ENCODE measurements around the gene GABRA4.
A peak's percentile ranks its signal among the peaks of the same experiment; 100 is the strongest.

GABRA4 gene

DNA sequence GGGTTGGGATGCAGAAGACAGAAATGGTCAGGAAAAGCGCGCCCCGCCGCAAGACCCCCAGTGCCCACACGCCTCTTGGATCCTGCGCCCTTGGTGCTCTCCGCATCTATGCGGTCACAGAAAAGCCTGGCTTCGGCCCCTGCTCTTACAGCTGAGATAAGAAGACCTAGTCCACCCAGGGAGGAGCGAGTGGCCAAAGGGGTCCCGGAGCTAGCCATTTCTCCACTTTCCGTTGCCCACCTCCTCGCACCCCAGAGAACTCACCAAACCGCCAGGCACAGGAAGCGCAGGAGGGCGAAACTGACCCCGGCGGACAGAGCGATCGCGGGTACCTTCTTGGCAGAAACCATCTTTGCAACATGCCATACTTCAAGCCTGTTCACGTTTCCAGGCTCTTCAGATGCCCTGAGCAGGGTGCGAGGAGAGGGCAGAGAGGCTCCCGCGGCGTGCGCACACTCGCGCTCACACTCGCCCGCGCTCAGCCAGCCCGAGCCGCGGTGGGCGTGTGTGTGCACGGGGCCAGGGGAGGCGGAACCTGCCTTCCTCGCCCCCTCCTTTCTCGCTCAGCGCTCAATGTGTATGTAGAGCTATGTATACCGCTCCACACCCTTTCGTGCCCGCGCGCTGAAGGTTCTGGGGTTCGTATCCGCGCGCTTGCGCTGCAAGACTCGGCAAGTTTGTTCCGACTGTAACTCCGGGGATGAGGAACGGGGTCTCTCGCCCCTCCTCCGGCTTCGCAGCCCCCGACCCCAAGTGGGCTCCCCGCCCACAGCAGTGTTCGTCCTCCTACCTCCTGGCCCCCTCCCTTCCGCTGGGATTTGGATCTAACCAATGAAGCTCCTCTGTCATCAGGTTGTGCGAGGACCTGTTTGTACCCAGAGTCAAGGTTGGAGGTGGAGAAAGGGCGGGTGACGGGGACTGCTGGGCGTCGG lies at the start of gene GABRA4:
GABRA4 (minus strand) TSS at position 507 of the 932 bp plus-strand sequence; CDS start at position 350, 157 bp downstream.
- no peak for DNase-seq

DNA sequence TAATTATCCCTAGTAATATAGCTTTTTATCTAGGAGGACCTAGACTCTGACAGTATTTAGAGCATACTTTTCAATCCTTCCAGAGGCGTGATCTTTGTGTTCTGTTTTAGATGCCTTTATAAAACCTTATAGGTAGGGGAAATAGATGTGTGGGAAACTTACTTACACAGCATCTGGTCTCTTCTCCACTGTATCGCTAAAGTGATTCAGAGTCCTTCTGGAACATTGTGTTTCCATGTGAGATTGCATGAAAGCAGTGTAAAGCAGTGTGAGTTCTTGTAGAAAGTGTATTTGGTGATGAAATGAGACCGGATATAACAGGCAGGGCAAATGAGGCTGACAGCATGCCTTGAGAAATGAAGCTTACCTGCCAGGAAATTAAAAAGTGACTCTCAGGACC lies 47.4 kb upstream of the GABRA4 start:
- no peak for DNase-seq

DNA sequence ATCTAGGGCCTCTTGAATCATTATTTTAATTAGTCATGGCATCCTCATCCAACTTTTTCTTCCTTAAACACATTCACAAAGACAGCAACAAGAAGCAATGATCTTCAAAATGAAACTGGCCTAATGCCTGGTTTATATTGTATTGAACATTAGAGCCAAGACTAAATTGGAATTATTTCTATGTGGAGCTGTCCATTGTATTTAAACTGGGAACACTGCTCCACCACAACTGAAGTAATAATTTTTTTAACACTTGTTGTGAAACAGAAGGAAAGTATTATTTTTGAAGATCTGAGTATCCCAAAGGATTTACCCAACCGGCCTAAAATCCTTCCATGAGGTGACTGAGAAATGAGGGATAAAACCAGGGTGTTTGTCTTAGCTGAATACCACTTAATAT lies 44.9 kb upstream of the GABRA4 start:
- DNase-seq, result no peak

DNA sequence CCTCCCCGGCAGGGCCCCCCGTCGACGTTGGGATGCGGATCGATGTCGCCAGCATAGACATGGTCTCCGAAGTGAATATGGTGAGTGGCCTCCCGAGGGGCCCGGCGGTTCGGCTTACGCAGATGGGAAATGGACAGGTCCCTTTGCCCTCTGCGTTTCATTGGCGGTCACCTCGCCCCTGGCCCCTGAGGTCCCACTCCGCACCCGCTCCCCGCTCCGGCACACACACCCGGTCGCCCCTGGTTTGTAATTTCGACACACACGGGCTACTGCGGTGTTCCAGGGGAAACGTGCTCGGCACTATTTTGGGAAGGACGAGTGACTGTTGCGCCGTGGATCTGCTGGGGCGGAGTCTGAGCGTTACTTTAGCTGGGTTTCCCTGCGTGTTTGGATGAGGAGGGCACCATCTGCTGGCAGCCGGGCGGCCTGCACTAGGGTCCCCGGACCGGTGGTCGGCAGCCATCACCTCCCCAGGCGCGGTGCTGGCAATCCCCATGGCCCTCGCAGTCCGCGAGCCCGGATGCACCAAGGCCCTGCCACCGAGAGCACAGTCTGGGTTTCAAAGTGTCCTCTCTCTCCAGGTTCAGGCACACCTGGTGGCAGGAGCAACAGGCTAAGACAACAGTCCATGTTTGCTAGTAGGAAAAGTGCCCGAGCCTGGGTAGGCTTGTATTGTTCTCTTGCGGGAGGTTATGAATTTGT lies 39.2 kb upstream of the GABRA4 start:
- DNase-seq, result peak; percentile 32

GRCh38 chr4:47031751-47032404 lies 38.5 kb upstream of the GABRA4 start:
- DNase-seq, result no peak

- peak; percentile 28 for DNase-seq
Measured at GRCh38 chr4:47031011-47031678, 37.8 kb upstream of the GABRA4 start, which contains the start of gene GABRB1. Gene GABRB1 (plus strand): TSS chr4:47031567.

GRCh38 chr4:47017494-47017893 lies 24.1 kb upstream of the GABRA4 start:
- peak; percentile 10 for DNase-seq

- DNase-seq, result no peak
Measured at GRCh38 chr4:47017081-47017480, 23.7 kb upstream of the GABRA4 start.

- no peak for DNase-seq
Measured at GRCh38 chr4:47013373-47013772, 20.0 kb upstream of the GABRA4 start.

GRCh38 chr4:47012676-47013075 lies 19.3 kb upstream of the GABRA4 start:
- no peak for DNase-seq

DNA sequence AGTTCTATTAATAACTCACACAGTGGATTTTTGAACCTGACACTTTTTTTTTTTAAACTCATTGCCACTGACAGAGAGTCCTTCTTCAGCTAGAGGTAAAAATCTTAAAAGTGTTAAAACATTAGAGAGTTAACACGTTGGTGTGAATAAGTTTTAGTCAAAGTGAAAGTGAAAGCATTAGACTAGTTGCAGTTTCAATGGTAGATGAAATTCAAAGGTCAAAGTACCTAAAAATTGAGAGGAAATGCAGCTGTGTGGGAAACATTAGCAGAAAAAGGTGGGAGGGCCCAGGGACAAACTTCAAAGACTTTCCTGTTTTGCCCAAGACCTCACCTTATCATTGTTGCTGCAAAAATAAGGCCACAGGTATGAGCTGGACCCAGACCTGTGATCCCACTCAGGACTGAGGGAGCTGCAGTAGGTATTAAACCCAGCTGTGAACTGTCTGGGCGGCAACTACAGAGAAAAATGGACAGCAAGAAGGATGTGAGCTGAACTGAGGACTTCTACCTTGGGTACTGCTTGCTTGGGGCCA lies 17.6 kb upstream of the GABRA4 start:
- no peak for DNase-seq

DNA sequence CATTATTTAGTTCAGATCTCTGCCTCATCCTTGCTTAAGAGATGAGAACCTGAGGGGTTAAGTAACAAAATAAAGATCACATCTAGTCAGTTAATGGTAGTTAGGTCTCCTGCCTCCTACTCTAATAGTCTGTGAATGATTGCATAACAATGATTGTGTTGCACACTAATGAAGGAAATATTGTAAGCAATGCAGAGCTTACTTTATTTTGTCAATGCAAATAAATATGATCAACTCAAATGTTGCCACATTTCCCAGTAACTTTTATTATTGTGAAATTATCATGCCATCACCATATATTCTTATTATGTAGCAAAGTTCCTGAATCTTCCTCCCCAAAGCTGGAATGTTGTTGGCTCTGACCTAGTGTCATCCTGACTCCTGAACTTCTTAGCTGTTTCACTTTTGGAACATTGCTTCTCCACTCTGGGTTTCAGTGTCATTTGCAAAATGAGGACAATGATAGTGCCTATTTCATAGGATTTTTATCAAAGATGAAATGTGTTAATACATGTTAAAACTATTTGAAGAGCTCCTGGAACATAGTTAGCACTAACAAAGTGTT lies 17.0 kb upstream of the GABRA4 start:
- no peak for DNase-seq

DNA sequence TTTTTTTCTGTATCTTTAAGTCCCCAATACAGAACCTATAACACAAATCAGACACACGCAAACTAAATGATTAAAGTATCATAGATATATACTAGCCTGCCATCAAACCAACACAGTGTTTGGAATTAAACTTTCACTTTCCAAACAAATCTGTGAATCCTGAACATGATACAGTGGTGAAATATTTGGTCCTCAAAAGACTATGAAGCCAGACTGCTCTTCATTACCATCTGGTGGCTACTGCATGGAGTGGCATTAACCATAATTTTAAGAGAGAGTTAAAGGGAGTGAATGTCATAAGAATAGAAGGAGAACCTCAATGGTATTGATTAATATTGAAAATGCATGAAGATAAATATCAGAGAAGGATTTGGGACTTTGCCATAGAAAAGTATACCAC lies 9.2 kb upstream of the GABRA4 start:
- DNase-seq, result no peak

DNA sequence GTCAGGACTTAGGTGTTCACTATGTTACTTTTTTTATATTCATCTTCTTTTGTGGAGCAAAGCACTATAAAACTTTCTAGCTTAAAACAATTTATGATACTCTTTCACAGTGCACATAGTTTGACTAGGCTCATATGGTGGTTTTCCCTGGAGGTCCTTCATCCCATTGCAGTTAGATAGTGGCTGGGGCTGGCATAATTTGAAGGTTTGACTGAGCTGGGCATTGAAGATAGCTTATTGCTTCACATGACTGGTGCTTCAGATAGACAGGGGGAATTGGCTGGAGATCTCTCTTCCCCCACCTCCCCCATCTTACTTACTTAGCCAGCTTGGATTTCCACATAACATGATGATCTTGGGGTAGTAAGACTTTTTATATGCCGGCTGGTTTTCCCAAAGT lies 7.0 kb upstream of the GABRA4 start:
- DNase-seq, result no peak

GRCh38 chr4:46999566-46999965 lies 6.2 kb upstream of the GABRA4 start:
- DNase-seq, result no peak

DNA sequence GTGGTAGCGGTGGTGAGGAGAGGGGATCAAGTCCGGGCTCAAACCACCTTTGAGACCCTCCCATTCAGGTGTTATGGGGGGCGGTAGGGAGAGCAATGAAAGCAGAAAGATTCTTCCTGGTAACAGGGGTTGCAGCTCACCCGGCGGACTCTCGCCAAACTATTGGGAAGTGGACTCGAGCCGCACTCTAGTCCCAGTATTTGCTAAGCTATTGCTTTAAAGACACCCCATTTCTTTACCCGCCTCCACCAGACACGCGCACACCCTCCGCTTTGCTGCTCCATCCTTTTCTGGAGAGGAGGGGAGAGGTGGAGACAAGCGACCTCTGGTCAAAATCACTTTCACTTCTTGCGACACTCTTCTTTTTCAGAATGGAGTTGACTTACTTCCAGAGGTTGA lies 625 bp upstream of the GABRA4 start:
- no peak for DNase-seq

- no peak for DNase-seq
Measured at GRCh38 chr4:46992338-46992737, 1.0 kb downstream of the GABRA4 start.

DNA sequence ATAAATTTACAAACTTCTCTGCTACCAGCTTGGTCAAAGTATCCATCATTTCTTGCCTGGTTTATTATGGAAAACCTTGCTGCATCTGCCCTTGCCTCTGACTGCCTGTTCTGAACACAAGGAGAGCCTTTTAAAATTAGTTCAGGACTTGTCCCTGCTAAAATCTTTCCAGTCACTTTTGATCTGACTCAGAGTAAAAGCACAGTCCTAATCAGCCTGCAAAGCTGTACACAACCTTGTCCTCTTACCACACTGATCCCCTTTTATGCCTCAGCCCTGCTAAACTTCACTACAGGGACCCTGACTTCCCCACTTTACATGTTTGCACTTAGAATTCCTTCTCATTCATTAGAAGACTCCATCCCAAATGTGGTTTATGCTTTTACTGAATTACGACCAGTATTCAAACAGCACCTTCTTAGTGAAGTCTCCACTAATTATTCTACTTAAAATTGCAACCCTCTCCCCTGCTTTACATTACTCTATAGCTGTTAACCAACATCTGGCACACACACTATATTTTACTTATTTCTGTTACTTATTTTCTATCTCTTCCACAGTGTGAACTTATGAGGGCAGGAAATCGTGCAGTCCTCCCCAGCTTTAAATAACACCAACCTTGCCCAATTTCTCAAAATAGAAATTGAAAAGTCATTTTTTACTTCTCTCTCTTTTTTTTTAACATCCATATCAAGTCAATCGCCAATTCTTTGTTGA lies 6.3 kb downstream of the GABRA4 start:
- no peak for DNase-seq

DNA sequence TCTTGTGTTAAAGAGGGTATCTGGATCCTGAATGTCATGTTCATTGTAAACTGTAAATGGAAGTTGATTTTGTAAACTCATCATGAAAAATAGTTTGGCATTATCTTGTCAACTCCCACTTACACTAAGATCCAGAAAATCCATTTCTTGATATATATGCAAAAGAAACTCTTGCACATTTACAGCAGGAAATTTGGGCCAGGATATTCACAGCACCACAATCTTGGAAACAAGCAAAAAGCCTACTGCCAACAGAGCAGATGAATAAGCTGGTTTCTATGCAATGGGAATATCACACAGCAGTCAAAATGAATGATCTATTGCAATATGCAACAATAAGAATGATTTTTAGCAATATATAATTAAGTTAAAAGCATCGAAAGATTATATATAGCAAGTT lies 8.6 kb downstream of the GABRA4 start:
- no peak for DNase-seq

DNA sequence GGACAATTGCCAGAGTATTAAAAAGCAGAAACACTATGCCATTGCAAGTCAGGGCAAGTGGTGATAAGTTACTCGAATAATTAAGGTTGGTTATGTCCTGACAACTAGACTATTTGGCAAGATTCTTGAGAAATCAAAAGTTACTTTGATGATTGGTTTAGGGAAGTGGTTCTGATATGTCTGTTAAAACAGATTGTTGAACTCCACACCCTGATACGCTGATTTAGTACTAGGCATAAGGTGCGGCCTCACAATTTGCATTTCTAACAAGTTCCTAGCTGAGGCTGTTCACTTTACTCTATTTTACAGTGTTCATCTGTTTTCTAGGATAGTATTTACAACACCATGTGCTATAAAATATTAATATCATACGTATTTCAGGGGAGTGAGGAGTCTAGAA lies 12.5 kb downstream of the GABRA4 start:
- no peak for DNase-seq

GRCh38 chr4:46979726-46980125 lies 13.7 kb downstream of the GABRA4 start:
- DNase-seq, result no peak

- DNase-seq, result no peak
Measured at GRCh38 chr4:46979283-46979682, 14.1 kb downstream of the GABRA4 start.

Data from fibroblast of skin of right biceps (primary cell).